Endometrial microvascular endothelial cells (primary cell): Measurements from ENCODE around the gene PIGN. TPM values are rescaled to one million over a fixed set of nuclear protein-coding genes. Genes with fewer than 3 reads are reported as not detected.

ENCODE experiments used
- in situ Hi-C: cut with HindIII; loops from 2 replicates; pipeline ENCODE4 v1.10.0; 2017; ENCODE audit warnings: low sequenced_read_pairs, low pct_unique_long_range_greater_than_20kb; ENCODE audit errors: inconsistent ontology term
- total RNA-seq: library from RNA; depleted of rRNA; stranded (reverse); fragments of >200 nt; gene quantifications from one replicate; pipeline ENCODE4 v1.2.3, GENCODE V29; 2015; ENCODE audit errors: inconsistent ontology term

The PIGN gene, protein sequence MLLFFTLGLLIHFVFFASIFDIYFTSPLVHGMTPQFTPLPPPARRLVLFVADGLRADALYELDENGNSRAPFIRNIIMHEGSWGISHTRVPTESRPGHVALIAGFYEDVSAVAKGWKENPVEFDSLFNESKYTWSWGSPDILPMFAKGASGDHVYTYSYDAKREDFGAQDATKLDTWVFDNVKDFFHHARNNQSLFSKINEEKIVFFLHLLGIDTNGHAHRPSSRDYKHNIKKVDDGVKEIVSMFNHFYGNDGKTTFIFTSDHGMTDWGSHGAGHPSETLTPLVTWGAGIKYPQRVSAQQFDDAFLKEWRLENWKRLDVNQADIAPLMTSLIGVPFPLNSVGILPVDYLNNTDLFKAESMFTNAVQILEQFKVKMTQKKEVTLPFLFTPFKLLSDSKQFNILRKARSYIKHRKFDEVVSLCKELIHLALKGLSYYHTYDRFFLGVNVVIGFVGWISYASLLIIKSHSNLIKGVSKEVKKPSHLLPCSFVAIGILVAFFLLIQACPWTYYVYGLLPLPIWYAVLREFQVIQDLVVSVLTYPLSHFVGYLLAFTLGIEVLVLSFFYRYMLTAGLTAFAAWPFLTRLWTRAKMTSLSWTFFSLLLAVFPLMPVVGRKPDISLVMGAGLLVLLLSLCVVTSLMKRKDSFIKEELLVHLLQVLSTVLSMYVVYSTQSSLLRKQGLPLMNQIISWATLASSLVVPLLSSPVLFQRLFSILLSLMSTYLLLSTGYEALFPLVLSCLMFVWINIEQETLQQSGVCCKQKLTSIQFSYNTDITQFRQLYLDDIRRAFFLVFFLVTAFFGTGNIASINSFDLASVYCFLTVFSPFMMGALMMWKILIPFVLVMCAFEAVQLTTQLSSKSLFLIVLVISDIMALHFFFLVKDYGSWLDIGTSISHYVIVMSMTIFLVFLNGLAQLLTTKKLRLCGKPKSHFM
- total RNA-seq: 33.5 TPM

DNA sequence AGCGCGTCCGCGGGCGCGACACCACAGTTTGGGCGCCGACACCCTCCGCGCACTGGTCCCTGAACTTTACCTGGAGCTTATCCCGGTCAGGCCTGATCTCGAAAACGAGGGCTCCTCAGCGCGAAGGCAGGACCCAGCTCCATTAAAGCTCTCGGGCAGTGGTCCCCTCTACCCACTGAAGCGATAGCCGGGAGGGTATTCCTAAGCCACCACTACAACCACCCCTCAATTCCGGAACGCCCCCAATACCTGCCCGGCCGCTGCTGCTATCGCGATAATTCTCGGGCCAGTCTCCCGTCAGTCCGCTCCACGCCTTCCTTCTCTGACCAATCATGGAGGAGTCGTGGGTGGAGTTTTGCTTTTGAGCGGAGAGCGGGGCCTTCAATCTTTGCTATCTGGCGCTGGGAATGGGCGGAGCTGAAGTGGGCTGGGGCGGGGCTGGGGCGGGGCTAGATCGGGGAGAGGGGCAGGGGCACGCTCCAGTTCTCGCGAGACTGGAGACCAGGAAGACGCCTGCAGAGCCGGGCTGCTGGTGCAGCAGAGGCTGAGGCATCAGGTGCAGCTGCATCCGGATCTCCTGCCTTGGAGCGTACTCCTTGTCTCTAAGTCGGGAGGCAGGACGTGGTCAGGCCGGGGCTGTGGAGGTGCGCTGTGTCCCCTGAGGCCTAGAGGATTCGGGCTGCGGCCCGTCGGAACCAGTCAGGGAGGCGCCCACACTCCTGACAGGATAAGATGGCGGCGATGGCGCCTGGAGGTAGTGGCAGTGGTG lies at the start of gene PIGN, which contains the start of gene RELCH:
Gene PIGN (minus strand): TSS at position 283 of the 769 bp plus-strand sequence. CDS start 25,703 bp downstream, outside the sequence.
Gene RELCH (plus strand): TSS at position 482 of the 769 bp plus-strand sequence. CDS start 251 bp downstream, at position 733.
- in situ Hi-C loops: no loop called here

DNA sequence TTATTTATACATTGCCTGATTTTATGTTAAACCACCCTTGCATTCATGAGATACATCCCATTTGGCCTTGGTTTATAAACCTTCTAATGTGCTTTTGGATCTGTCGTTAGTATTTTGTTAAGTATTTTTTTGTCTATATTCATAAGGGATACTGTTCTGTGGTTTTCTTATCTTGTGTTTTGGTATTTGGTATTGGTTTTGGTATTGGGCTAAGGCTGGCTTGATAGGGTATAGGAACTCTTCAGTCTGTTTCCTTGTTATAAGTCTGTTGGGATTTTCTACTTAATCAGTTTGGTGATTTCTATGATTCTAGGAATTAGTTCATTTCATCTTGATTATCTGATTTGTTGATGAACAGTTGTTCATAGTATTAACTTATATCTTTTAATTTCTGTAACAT lies 49.4 kb upstream of the PIGN start:
- in situ Hi-C loops: no loop called here

DNA sequence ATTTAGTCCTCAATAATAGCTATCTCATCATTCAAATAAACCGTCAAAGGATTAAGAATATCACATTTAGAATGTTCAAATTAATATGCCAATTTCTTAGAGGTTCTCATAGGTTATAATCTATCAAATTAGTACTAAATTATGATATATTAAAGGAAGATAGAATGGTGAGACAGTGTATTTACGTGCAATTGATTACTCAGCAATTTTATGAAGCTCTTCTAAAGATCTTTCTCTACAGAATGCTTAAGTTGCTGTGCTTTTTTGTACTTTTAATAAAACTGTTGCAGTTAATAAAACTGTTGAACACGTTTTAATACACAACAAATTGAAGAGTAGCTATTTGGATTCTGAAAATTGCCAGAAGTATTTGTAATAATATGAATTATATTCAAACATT lies 39.2 kb upstream of the PIGN start:
- in situ Hi-C loops: no loop called here

DNA sequence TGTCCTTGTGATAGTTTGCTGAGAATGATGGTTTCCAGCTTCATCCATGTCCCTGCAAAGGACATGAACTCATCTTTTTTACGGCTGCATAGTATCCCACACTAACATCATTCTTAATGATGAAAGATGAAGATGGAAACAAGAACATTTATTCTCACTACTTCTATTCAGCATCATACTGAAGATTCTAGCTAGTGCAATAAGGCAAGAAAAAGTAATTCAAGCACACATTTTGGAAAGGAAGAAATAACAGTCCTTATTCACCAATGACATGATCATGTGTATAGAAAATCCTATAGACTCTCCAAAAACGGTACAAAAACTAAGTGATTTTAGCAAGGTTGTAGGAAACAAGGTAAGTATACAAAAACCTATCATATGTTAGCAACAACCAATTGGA lies 37.4 kb upstream of the PIGN start:
- in situ Hi-C loops: no loop called here

DNA sequence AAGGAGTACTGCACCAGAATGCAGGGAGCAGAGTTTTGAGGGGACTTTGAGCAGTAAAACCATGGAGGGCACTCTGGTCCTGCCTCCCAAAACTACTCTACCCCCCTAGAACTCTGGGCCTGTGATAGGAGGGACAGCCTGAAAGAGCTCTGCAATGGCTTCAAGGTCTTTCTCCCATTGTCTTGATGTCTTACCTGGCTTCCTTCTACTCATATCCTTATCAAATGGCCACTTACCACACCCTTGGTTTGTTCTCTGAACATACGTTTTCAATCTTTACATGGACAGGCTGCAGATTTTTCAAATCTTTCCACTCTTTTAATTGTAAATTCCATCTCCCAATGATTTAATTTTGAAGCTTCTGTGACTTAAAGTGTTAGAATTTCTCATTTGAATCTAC lies 27.9 kb upstream of the PIGN start:
- in situ Hi-C loops: no loop called here

DNA sequence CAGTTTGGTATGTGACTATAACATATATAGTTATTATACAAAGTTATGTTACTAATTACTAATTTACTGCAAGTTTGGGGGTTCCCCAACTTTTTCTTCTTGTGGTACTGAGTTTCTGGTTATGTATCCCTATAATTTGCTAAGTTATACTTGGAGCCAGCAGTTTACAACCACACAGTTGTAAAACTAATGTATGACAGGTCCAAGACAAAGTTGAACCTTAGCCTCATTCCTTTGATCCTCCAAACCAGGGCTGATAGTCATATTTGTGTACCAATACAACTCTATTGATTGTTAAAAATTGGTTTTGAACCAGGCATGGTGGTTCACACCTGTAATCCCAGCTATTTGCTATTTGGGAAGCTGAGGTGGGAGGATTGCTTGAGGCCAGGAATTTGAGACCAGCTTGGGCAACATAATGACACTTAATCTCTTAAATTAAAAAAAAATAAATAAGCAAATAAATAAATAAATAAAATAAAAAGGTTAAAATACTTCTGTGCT lies 24.5 kb upstream of the PIGN start:
- in situ Hi-C loops: no loop called here

DNA sequence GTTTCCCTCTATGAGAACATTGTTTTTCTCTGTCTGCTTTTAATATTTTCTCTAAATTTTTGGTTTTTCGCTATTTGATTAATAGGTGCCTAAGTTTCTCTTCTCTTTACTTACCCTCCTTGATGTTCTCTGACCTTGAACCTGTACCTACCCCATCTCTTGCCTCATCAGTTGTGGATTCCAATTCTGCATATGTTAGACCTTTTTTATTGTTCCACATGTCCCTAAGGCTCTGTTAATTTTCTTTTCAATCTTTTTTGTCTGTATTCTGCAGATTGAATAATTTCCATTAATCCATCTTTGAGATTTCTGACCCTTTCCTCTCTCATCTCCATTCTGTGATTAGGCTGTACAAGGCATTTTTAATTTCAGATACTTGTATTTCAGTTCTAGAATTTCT lies 23.3 kb upstream of the PIGN start:
- in situ Hi-C loops: no loop called here

DNA sequence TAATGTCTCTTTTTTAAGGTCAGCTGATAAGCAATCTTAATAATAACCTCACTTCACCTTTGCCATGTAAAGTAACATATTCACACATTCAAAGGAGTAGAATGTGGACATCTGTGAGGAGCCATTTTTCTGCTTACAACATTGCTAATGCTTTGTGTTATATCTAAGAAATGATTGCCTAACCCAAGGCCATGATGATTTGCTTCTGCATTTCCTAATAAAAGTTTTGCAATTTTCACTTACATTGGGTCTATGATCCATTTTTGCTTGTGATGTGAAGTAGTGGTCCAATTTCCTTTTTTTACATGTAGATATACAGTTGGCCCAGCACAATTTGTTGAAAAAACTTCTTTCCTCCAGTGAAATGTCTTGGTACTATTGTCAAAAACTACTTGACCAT lies 22.2 kb upstream of the PIGN start:
- in situ Hi-C loops: no loop called here

DNA sequence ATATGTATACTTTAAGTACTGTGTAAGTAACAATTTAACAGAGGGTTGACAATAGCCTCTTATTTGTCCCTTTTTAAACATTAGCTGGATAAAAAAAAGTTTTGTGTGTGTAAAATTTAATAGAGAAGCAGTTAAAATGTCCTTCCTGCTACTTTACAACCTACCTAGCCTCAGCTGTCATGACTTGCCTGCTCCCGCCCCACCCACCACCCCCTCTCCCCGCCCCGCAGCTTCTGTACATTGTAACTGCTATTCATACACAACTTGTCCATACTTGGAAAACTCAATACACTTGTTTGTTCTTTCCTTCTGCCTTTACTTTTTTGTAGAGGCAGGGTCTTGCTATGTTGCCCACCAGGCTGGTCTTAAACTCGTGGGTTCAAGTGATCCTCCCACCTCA lies 19.7 kb upstream of the PIGN start:
- in situ Hi-C loops: no loop called here

DNA sequence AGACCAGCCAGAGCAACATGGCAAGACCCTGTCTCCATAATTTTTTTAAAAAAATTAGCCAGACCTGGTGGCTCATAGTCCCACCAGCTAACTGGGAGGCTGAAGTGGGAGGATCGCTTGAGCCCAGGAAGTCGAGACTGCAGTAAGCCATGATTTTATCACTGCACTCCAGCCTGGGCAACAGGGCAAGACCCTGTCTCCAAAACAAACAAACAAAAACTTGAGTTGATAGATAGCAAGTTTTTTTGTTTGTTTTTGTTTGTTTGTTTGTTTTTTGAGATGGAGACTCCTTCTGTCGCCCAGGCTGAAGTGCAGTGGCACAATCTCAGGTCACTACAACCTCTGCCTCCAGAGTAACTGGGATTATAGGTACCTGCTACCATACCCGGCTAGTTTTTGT lies 19.0 kb upstream of the PIGN start:
- in situ Hi-C loops: no loop called here

DNA sequence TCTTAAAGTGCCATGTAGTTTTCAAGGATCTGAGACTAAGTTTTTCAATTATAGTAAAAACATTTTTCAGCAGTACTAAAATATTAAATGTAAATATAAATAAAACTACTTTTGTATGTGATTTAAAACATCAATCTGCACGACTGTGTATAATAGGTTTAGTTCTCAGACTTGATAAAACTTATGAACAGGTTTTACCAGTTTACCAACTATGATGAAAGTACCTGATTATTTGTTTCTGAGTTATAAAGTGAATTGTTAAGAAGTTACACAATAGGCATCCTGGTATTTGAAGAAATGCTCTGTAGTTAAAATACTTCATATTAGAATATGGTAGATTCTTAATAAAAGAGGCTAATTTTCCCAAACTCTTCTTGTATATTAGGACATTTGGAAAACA lies 15.0 kb upstream of the PIGN start:
- in situ Hi-C loops: no loop called here

DNA sequence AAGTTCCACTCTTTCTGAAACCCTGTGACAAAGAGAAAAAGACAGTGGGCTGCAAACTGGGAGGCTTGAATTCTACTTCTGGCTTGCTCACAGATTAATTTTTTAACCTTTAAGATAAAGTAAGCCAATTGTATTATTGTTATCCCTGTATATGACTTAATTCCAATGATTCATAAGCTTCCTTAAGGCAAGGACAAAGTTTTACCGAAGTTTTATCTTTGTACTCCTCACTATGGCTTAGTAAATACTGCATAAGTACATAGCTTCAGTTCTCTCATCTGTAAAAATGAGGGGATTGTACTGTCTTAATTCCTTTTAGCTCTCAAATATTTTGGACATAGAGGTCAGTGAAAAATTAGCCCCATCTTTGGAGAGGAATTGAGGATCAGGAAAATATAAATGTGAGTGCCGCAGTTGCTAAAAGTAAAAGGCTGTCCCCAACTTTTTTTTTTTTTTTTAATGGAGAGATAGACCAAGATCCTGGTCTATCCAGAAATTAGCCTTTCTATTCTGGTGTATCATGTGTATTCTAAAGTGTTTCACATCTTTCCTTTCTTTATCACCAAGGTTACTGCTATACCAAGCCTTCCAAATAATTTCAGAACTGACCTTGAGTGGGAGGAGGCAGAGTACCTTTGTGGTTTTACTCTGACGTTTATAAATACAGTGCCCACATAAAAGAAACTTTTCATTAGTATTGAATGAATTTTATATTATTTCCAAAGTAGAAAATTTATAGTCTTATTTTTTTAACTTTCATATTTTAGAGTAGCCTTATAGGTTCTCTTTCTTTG lies 13.5 kb upstream of the PIGN start:
- in situ Hi-C loops: no loop called here

DNA sequence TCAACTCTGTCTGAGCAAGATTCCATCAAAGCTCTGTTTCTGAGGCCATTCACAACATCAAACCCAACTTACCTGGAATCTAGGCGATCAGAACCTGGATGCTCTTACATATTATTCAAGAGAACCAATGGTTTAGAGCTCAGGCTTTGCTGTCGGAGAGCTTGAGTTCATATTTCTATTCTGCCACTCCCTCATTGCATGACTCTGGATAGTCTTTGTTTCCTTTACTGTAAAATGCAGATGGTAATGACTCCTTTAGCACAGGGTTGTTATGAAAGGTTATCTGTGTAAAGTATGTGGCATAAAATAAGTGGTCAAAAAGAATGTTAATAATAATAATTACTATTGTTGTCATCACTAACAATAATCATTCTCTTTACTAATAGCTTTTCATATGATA lies 12.8 kb upstream of the PIGN start:
- in situ Hi-C loops: no loop called here

DNA sequence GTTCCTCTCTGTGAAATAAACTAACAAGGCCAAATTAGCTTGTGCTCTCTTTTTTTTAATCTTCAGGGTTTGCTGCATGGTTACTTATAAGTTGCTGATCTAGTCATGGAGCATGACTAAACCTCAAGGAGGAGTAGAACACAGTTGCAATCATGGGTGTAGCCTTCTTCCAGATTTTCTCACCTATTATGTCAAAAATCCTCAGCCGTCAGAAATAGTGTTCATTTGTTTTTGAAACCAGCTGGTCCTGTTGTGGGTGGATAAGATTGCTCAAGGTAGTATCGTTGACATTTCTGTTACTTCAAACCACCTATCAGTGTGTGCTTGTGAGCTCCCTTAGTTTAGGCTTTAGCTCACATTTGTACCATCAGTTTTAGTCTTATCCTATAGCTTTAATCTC lies 11.4 kb upstream of the PIGN start:
- in situ Hi-C loops: no loop called here

DNA sequence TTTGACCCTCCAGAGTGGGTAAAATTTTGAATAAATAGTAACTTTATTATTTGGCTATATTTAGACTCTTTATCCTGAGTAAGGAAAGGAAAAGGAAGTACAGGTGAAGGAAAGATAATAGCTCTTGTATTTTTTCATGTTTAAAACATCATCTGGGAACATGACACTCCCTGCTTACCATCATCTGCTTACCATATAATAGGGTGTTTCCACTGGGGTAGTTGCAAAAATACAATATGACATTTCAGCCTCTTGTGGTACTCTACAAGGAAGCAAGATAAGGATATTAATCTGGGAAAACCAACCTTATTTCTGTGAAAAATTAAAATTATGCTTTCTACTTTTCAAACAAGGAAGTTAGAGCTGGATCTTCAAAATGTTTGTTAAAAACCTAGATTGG lies 10.1 kb upstream of the PIGN start:
- in situ Hi-C loops: no loop called here

DNA sequence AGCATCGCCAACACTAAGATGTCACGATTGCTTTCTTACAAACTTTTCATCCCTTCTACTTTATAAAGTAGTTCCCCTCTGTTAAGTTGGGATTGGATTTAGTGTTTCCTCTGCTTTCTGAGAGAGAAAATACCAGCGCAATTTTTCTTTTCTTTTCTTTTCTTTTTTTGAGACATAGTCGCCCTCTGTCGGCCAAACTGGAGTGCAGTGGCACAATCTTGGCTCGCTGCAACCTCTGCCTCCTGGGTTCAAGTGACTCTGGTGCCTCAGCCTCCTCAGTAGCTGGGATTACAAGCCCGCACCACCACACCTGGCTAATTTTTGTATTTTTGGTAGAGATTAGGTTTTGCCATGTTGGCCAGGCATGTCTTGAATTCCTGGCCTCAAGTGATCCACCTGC lies 9.2 kb upstream of the PIGN start:
- in situ Hi-C loops: no loop called here

DNA sequence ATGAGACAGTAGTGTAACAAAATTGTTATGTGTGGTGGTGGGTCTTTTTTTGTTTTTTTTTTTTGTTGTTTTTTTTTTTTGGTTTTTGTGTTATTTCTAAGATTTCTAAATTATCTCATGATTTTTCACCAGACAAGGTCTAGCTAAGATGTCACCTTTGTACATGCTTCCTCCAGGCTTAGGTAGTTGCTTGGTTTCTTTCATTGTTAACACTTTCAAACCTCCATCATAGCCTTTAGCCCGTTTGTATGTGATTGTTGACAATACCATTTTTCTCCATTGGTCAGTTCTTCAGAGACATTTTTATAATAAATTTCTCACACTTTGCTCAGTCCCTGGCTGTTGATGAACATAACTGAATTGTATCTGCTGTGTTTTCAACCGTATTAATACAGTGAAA lies 2.4 kb upstream of the PIGN start:
- in situ Hi-C loops: no loop called here
